GM12875 (cell line): ENCODE results near the gene SLC25A36.
"Not testable (repeated sequence)": the region's sequence is repeated elsewhere in the genome, so short reads cannot be mapped to it uniquely, and the experiment has no call there.

Experiments
- H3K4me3 ChIP-seq: one replicate; pipeline ENCODE4 v1.5.1; 2011; ENCODE audit warnings: low read depth, low read length, control low read depth
- TF ChIP-seq, protein P1 (sequence below): IDR thresholded peaks from 2 replicates; pipeline ENCODE4 v1.5.1; 2011; ENCODE audit warnings: low read depth, mild to moderate bottlenecking, control low read depth, inconsistent platforms, low read length, moderate library complexity, borderline replicate concordance; ENCODE audit not compliant: insufficient read depth

The SLC25A36 gene

DNA sequence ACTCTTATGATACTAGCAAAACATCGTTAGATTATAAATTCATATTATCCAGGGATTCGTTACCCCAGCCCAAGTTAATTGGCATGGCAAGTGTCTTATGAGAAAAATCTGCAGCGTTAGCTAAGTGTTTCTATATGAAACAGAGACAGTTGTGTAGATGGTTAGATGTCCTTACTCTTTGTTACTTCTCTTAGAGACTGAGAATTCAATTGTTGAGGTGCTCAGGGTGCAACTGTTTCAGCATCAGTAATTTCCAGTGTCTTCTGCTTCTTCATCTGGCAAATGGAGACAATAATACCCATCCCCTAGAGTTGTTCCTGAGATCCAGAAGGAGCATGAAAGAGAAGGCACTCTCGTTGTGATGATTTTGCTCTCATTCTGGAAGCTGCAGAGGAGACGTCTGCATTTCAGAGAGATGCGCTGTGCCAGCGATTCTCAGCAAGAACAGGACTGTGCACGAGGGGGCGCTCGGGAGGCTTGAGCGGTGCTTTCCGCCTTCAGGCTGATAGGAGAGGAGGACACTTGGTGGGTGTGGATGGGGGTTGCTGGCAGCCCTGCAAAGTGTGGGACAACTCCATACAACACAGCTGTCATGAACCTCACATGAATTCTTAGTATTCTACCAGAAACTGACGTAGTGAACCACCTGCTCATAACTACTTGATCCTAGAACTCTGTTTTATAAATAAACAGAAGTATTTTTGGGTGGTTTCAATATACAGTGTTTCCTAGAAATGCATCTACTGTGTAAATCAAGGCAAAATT, 69.8 kb downstream of the SLC25A36 start:
- no peak overlapping the region for H3K4me3 ChIP-seq
- TF ChIP-seq, protein P1, sequence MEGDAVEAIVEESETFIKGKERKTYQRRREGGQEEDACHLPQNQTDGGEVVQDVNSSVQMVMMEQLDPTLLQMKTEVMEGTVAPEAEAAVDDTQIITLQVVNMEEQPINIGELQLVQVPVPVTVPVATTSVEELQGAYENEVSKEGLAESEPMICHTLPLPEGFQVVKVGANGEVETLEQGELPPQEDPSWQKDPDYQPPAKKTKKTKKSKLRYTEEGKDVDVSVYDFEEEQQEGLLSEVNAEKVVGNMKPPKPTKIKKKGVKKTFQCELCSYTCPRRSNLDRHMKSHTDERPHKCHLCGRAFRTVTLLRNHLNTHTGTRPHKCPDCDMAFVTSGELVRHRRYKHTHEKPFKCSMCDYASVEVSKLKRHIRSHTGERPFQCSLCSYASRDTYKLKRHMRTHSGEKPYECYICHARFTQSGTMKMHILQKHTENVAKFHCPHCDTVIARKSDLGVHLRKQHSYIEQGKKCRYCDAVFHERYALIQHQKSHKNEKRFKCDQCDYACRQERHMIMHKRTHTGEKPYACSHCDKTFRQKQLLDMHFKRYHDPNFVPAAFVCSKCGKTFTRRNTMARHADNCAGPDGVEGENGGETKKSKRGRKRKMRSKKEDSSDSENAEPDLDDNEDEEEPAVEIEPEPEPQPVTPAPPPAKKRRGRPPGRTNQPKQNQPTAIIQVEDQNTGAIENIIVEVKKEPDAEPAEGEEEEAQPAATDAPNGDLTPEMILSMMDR = peak; percentile 87

DNA sequence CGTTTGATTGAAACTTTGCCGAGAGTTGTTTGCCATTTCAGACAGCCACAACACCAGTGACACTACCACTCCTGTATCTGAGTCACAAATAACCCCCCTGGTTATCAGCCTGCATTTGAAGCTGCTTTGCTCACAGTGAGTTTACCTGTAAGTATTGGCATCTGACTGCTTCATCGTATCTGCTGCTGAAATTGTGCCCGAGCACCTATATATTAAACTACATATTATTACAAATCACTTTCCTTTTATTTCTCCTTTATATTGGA, 70.3 kb downstream of the SLC25A36 start:
- no peak overlapping the region for H3K4me3 ChIP-seq
- TF ChIP-seq, protein P1 = no peak

DNA sequence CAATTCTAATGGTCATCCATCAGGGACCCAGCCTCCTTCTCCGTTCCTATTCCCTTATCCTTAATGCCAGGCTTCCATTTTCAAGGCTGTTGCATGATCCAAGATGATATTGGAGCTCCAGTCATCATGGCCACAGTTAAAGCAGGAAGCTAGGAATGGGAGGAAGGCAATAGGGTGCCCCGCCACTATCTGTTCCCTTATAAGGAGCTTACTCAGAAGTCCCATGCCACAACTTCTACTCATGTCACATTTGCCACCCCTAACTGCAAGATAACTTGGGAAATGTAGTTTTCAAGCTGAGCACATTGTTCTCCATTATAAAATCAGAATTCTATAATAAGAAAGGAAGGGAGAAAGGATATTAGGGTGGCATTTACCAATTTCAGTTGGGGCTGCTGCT, 70.9 kb downstream of the SLC25A36 start:
- H3K4me3 ChIP-seq = no peak overlapping the region
- TF ChIP-seq, protein P1 = no peak

DNA sequence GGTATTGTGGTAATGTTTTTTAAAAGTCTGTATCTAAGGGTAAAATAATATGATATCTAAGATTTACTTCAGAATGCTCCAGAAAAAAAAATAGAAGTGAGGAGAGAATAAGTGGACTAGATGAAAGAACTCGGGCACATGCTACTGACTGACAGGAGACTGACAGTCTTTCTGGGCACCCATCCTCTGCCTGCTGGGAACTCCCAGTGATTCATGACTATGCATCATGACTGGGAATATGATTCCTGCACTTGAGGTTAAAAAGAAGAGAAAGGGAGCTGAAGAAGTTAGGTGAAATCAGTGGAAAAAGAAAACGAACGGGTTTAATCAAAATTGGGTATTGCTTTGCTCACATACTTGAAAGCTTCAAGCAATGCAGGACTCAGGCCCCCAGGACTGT, 73.8 kb downstream of the SLC25A36 start:
- H3K4me3 ChIP-seq = no peak overlapping the region
- TF ChIP-seq, protein P1 = no peak

DNA sequence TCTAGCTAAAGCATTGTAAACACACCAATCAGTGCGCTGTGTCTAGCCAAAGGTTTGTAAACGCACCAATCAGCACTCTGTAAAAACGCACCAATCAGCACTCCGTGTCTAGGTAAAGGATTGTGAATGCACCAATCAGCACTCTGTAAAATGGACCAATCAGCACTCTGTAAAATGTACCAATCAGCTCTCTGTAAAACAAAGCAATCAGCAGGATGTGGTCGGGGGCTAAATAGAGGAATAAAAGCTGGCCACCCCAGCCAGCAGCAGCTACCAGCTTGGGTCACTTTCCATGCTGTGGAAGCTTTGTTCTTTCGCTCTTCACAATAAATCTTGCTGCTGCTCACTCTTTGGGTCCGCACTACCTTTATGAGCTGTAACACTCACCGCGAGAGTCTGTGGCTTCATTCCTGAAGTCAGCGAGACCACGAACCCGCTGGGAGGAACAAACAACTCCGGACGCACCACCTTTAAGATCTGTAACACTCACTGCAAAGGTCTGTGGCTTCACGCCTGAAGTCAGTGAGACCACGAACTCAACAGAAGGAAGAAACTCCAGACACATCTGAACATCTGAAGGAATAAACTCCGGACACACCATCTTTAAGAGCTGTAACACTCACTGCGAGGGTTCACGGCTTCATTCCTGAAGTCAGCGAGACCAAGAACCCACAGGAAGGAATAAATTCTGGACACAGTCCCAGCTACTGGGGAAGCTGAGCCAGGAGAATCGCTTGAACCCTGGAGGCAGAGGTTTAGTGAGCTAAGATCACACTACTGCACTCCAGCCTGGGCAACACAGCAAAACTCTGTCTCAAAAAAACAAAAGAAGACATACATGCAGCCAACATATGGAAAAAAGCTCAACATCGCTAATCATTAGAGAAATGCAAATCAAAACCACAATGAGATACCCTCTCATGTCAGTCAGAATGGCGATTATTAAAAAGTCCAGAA, 76.0 kb downstream of the SLC25A36 start:
- H3K4me3 ChIP-seq = not testable (repeated sequence)

DNA sequence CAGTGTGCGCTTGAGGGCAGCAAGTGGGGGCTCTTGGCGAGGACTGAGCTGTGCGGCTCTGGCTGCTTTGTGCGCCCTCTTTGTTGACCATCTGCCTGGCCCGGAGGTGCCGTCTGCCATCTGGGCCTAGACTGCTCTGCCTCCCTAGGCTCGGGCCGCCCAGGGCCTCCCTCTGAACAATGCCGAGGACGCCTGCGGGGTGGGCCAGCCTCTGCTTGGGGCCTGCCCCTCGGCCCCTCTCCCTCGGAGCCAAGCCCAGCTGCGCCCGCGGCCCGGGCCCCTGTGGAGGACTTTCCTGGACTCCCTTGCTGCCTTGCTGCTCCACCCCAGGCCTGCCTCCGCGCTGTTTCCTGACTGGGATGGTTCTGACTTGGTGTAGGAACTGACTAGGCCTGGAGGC, 77.6 kb downstream of the SLC25A36 start:
- TF ChIP-seq, protein P1 = no peak
- H3K4me3 ChIP-seq = no peak overlapping the region

DNA sequence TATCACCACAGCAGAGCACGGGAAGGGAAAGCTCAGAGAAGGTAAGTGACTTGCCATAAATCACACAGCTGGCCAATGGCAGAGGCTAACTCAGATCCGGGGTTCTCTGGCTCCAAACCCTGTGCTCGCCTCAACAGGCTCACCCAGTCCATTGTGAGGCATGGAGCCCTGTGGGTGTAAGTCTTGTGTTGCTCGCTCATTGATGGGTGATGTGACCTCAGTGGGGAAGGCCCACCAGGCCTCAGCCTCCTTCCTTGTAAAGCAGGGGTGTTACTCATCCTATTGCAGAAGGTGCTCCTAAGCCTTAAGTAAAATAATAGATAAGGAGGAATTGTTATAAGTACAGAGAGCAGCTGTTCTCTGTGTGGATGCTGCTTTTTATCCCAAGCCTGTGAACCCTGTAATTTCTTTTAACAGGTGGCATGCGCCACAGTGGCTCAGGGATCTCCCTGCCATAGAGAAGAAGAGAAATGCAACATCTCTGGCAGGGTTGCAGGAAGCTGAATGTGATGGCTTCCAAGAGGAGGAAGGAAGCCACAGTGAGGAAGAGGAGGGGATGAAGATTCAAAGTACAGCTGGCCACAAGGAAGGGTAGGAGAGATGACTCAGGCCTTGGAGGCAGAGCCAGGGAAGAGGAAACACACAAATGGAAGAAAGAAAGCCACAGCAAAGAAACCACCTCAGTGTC, 78.7 kb downstream of the SLC25A36 start:
- TF ChIP-seq, protein P1 = no peak
- no peak overlapping the region for H3K4me3 ChIP-seq
